ENCODE results near the gene KIF1A.

Gene KIF1A

DNA sequence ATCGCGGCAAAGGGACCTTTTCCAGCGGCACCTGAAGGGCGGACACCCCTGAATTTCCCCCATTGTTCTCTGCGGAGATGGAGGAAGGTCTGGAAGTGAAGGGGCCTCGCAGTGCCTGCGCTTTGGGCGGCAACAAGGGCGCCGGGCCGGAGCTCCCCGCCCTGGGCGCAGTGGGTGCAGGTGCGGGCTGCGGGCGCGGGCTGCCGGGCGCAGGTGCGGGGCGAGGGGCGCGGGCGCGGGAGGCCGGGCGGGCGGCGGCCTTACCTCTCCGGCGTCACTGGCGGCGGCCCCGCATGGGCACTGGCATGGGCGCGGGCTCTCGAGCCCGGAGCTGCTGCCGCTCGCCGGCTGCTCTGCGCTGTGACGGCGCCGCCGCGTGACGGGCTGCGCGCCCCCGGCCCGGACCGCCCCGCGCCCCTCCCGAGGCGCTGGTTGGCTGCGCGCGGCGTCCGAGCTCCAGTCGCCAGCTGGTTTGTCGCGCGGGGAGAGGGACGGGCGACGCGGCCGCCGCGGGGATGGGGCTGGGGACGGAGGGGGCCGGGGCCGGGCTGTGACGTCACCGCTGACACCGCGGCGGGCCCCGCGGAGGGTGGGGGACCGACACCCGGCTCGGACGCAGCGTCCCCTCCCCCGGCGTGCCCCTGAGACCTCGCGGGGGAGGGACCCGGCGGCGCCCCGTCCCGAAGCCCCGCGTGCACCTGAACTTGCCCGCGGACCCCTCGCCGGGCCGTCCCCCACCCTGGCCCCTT is at the start of gene KIF1A:
Gene KIF1A (minus strand): TSS at position 362 of the 749 bp plus-strand sequence. CDS start 22,467 bp downstream, outside the sequence.
- DNase-seq, result no peak

- no peak for DNase-seq
These were observed 49.3 kb upstream of the KIF1A start for GRCh38 chr2:240869109-240869955.

DNA sequence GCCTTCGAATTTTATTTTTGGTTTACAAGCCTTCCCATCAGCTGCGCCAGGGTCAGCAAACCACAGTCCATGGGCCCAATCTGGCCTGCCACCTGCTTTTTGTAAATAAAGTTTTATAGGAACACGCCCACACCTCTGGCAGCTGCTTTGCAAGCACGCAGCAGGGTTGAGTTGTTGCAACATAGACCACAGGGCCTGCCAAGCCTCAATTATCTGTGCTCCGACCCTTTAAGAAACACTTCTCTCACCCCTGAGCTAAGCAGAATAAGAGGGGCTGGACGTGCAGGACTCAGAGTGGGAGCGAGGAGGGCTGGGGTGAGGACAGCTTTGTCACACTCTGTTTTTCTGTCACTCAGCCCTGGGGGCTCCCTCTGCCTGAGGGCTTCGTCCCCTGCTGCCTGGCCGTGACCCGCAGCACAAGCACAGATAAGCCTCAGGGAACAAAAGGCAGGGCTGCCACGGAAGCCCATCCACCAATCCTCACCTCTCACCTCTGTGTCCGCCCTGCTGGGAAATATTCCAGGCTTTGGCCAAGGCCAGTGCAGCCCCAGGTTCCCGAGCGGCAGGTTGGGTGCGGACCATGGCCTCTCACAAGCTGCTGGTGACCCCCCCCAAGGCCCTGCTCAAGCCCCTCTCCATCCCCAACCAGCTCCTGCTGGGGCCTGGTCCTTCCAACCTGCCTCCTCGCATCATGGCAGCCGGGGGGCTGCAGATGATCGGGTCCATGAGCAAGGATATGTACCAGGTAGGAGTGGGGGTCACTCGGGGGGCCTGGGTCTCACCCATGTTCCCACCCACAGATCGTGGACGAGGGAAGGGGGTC is 48.5 kb upstream of the KIF1A start, which contains the start of gene AGXT:
Gene AGXT (plus strand): TSS at position 539 of the 823 bp plus-strand sequence. CDS start 42 bp downstream, at position 581.
- DNase-seq, result no peak

- DNase-seq, result no peak
These were observed 45.4 kb upstream of the KIF1A start for GRCh38 chr2:240865391-240865790.

GRCh38 chr2:240864475-240864874 is 44.5 kb upstream of the KIF1A start:
- DNase-seq, result no peak

DNA sequence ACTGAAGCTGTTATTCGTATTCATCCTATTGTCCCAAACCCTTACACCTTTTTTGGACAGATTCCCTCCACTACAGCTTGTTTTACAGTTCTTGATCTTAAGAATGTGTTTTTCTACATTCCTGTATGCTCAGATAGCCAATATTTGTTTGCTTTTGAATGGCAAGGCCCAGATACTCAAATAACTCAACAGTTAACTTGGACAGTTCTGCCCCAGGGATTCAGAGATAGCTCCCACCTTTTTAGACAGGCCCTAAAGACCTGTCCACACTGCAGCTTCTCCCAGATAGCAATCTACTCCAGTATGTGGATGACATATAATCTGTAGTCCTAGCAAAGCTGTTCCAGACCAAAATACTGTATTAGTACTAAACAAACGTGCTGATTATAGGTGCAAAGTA is 41.5 kb upstream of the KIF1A start:
- no peak for DNase-seq

GRCh38 chr2:240858871-240859270 is 38.9 kb upstream of the KIF1A start:
- DNase-seq, result no peak

- no peak for DNase-seq
These were observed 38.3 kb upstream of the KIF1A start for GRCh38 chr2:240858321-240858720.

DNA sequence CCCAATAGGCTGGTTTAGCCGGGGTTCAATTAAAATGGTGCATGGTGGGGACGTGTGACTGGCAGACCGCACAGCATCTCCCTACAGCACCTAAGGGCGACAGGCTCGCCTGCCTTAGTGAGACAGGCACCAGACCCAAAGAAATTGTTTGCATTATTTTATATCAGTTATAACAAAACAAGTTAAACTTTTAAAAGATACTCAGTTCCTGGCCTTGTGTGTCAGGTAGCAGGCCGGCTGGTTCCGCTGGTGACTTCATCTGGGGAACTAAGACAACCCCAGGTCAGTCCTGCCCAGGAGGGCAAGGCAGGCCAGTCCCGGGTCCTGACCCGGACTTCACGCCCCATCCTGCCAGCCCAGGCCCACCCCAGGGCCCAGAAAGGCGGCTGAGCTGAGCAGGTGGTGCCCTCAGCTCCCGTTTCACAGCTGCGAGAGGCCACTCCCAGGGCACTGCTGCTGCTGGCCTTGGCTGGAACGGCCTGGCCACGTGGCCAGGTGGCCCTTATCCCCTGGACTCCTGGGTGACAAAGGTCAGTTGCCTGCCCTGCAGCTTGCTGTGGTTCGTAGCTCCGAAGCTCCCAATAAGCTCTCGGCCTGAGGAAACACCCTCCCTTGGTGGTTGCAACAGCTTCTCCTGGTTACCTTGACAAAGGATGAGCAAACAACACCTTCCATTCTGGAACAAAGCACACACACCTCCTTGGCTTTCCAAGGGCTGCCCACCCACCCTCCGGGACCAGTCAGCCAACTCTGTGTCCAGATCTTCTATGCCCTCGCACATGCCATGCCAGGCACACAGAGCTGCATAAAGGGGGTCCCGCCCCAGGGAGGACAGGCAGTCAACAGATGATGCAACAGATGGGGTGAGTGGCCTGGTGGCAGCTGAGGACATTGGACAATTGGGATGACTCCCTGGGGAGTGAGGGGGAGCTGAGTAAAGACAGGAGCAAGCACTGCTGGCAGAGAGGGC is 37.3 kb upstream of the KIF1A start:
- no peak for DNase-seq

GRCh38 chr2:240856151-240856980 is 36.3 kb upstream of the KIF1A start:
- no peak for DNase-seq

DNA sequence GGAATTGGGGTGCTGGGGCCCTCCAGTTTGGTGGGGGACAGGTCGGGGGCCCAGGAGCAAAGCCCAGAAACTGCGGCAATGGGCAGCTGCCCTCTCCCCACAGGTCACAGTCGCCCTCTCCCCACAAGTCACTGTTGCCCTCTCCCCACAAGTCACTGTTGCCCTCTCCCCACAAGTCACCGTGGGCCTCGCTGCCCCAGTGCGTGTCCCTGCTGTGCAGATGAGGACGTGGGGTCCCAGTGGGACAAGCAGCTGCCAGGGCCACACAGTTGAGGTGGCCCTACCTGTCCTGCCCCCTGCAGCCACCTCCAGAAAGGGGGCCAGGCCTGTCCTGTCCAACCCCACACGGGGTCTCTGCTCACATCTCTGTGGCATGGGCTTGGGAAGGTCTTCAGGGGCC is 35.7 kb upstream of the KIF1A start:
- DNase-seq, result no peak

DNA sequence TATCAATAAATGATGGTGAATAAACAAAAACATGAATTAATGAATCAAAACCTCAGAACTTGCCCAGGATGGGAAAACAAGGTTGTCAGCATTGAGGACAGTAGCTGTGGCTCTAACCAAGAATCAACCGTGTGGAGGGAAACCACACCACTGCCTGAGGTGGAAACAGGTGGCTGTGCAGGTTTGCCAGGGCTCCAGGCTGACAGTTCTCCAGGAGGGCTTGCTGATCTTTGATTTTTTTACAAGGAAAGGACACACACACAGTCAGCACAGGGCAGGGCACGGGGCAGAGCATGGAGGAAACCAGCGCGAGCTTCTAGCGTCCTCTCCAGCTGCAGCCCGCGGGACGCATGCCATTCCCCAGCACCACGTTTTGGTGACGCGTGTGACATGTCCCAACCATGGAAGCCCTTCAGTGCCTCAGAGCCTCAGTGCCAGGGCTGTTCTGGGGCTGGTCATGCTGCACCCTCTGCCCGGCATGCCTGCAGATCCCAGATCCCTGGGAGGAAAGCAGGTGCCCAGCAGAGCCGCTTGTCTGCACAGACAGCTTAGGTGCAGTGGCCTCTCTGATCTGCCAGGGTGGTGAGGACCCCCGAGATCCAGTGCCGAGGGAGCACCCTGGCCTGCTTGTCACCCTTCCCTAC is 32.8 kb upstream of the KIF1A start:
- no peak for DNase-seq

DNA sequence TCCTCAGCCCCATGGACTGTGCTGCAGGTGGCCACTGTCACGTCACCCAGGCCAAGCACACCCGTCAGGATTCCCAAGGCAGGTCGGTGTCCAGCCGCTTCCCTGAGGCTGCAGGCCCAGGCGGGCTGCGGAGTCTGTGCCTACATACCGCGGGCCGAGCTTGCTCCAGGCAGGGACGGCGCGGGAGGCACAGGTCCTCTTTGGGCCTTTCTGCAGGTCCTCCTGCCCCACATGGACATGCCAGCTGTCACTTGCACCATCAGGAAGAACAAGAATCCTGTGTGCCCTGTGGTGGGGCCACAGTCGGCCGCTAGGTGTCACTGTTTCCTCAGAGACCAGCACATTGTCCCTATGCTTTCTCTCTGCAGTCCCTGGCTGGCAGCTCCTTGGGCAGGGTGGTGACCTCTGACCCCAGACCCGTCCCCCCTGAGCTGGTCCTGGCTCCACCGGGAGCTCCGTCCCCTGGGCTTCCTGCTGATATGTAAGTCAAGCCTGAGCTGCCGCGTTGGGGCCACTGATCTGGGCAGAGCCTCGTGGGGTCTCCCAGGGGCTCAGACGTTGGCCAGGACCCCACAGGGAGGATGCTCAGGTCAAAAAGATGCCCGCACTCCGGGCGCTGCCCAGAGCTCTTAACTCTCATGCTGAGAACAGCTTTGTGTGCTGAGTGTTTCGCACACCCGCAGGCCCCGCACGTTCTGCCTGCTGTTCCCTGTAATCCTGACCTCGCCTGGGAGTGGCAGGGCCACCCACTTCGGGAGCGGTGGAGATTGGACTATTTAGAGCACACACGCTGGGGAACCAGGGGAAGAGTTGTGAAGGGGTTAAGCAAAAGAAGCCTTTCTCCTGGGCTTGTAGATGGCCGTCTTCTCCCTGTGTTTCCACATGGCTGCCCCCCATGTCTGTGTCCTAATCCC is 31.3 kb upstream of the KIF1A start:
- DNase-seq, result peak; percentile 58 to 77 (median 66)

DNA sequence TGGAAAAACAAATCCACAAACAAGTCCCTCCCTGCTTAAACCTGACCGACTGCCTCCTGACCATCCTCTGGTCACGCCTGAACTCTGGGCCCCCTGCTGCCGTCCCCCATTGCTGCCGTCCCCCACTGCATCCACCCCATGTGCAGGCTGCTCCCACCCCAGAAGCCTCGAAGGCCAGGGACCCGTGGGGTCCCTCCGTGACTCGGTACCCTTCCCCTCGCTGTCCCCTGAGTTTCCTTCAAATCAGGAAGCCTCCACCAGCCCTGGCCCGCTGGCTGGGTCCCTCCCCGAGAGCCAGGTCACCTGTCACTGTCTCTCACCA is 30.7 kb upstream of the KIF1A start:
- DNase-seq, result no peak

DNA sequence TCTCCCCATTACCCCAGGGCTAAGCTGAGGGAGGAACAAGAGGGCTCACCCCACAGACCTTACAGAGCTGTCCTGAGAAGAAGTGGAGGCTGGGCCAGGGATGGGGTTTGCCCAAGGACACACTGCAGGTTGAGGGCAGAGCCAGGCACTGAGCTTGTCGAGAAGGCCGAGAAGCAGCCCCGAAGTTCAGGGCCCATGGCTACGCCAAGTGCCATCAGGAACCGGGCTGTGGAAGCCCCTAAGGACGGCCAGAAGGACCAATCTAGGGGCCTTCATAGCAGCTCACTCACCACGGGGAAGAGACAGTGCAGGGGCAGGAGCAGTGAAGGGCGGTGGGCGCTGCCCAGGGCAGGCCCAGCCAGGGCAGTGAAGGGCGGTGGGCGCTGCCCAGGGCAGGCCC is 30.0 kb upstream of the KIF1A start:
- DNase-seq, result no peak

- no peak for DNase-seq
These were observed 29.1 kb upstream of the KIF1A start for GRCh38 chr2:240848900-240849680.

DNA sequence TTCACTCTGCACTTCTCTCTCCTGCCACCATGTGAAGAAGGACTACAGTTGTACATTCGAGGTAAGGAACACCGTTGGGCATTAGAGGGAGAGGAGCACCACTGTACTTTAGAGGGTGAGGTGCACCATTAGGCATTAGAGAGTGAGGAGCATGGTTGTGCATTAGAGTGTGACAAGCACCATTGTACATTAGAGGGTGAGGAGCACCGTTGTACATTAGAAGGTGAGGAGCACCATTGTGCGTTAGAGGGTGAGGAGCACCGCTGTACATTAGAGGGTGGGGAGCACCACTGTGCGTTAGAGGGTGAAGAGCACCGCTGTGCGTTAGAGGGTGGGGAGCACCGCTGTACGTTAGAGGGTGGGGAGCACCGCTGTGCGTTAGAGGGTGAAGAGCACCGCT is 27.8 kb upstream of the KIF1A start:
- DNase-seq, result no peak

DNA sequence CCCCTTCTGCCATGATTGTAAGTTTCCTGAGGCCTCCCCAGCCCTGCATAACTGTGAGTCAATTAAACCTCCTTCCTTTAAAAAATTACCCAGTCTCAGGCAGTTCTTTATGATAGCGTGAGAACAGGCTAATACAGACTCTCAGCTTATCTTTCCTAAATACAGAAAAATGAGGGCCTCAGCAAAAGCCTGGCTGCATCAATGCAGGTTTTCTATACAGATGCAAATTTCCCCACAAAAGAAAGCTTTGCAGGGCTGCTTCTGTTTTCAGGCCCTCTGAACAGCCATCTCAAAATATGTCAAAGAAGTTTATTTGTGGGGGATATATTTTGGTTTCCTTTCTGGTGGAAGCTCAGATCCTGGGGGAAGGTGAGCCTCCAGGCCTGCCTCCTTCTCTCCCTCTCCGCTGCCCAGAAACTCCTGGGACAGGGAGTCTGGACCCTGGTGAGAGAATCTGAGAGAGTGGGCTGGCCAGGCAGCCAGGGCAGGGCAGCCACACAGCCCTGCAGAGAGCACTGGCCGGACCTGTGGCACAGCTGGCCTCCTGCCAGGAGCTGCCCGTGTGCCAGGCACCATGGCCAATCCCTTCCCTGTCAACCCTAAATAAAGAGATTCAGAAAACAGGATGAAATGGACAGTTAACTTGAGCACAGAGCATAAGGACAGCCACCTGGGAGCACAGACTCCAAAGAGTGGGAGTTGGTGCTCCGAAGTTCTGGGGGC is 27.0 kb upstream of the KIF1A start:
- no peak for DNase-seq

All from activated CD4-positive, CD25-positive, alpha-beta regulatory T cell (primary cell).